Measurements from ENCODE around the gene ABHD2. TPM values are rescaled to one million over a fixed set of nuclear protein-coding genes. Genes with fewer than 3 reads are reported as not detected.

Gene ABHD2
- total RNA-seq, 1 experiment from 2014 or later, result 15.6 TPM

DNA sequence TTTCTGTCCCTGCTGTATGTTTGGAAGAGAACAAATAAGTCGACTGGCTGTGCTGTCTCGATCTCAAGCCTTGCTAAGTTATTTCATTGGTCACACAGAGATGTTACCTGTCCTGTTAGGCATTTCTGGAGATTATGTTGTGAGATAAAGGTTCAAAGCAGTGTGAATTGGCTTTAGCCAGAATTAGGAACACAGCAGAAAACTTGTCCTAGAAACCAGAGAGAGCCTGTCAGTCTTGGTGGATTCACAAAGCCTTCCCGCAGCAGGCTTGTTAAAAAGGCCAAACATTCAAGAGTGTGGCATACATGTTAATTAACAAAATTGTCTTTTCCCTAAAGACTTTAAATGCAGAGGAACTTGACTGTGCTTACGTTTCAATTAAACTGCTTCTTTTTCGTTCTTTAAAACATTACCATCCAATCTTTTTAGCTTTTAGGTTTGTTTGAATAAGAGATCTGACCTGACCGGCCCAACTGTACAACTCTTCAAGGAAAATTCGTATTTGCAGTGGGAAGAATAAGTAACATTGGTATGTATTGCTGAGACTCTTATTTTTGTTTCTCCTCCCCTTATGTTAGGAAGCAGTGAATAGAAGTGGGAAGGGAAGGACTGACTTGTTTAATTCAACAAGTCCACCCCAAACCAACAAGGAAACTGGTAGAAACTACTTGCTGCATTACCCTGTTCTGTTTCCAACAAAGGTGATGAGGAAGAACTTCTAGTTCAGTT, 25.2 kb downstream of the ABHD2 start:
- H2BK20ac ChIP-seq (ENCODE audit: low read depth, low read length, poor library complexity, severe bottlenecking), result no peak overlapping the region
- no peak overlapping the region for H3K56ac ChIP-seq (ENCODE audit: insufficient read length, low read depth, low read length)
- H4K91ac ChIP-seq (ENCODE audit: insufficient read length, low read depth, low read length), result no peak overlapping the region
- H3K23ac ChIP-seq (ENCODE audit: insufficient read length, low read depth, low read length), result no peak overlapping the region
- no peaks in the 10 kb centered on the region for H3K27me3 ChIP-seq (ENCODE audit: insufficient read depth, low read length)
- no peak overlapping the region for H2BK12ac ChIP-seq (ENCODE audit: insufficient read length, low read depth, low read length)
- no peaks in the 10 kb centered on the region for H3K9me3 ChIP-seq (ENCODE audit: control insufficient read depth, low read depth, low read length)
- H3K4me1 Mint-ChIP-seq, result peaks cover 35 to 78% of the 10 kb centered on the region in 2 experiments
- no peak overlapping the region for H2BK5ac ChIP-seq (ENCODE audit: insufficient read length, low read length)
- H3K79me1 ChIP-seq (ENCODE audit: insufficient read depth, low read depth, low read length, poor library complexity, severe bottlenecking), result no peaks in the 10 kb centered on the region
- no peaks in the 10 kb centered on the region for H3K9me3 Mint-ChIP-seq
- H3K18ac ChIP-seq (ENCODE audit: insufficient read length, low read depth, low read length), result no peak overlapping the region
- WGBS (ENCODE audit: extremely low coverage, insufficient read length, low lambda C conversion rate), result no CpG with 5 or more reads among the region's 7 CpGs
- no peak overlapping the region for H4K5ac ChIP-seq (ENCODE audit: insufficient read length, low read depth, low read length)
- no peak overlapping the region for H2AK5ac ChIP-seq (ENCODE audit: insufficient read length, low read length)
- no peak overlapping the region for H3K27ac ChIP-seq (ENCODE audit: insufficient read length, low read depth, low read length)
- no peak overlapping the region for H3K14ac ChIP-seq (ENCODE audit: insufficient read depth, low read length)
- no peak overlapping the region for H3K9ac ChIP-seq (ENCODE audit: extremely low read depth, insufficient read length, low read length)
- H3K4me2 ChIP-seq (ENCODE audit: insufficient read depth, insufficient read length, low read length), result no peak overlapping the region
- H3K4me1 ChIP-seq (ENCODE audit: insufficient read depth, low read length), result peaks cover 9% of the 10 kb centered on the region; the same call in 1 of the 2 replicates
- no peaks in the 10 kb centered on the region for H4K20me1 ChIP-seq (ENCODE audit: control insufficient read depth, insufficient read depth, insufficient read length)
- peak overlapping the region; percentile 22 to 99 (median 73); a peak in 6 of 7 replicates for H3K27ac Mint-ChIP-seq
- no peak overlapping the region for H3K4ac ChIP-seq (ENCODE audit: low read depth, low read length)
- H3K4me3 Mint-ChIP-seq, result no peak overlapping the region
- H3K79me2 ChIP-seq (ENCODE audit: insufficient read depth, low read length), result no peaks in the 10 kb centered on the region
- H4K8ac ChIP-seq (replicated peaks; ENCODE audit: insufficient read length, low read depth, low read length), result no peak overlapping the region
- H3K27me3 Mint-ChIP-seq (ENCODE audit: low read depth), result no peaks in the 10 kb centered on the region
- no peaks in the 10 kb centered on the region for H3K23me2 ChIP-seq (ENCODE audit: insufficient read length, low read depth, low read length, poor library complexity, severe bottlenecking)
- peaks cover 0 to 16% (median 13%) of the 10 kb centered on the region in 3 experiments; a peak in 5 of 7 replicates for H3K36me3 Mint-ChIP-seq (ENCODE audit: insufficient read depth in 1 of 3, low read depth in 3 of 3)
- no peak overlapping the region for H3T11ph ChIP-seq (ENCODE audit: low read length)
- TF ChIP-seq CTCF (conservative IDR thresholded peaks at IDR 0.05), result no peak
- no peak for DNase-seq
- H2BK15ac ChIP-seq (ENCODE audit: low read depth, low read length), result no peak overlapping the region
- H2AFZ ChIP-seq (ENCODE audit: low read length), result no peak overlapping the region
- no peak overlapping the region for H2BK120ac ChIP-seq (ENCODE audit: low read depth, low read length, poor library complexity, severe bottlenecking)
